ENCODE measurements around the gene HSPH1.

DNA sequence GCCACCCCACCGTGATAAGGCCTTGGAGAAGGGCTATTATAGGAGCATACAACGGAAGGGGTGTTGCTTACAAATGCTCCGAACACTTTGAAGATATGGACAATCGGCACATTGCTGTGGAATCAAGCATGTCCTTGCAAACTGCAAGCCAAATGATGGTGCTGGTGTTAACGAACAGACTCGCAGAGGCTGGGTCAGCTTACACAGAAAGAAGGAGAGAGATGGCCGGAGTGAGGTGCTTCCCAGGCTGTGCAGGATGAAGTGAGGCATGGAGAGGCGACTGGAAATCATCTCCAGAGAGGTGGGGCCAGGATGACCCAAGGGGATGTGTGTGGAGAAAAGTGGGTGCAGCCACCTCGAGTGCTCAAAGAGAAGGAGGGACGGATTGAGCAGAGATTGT, 42.2 kb downstream of the HSPH1 start:
- no peak for TF ChIP-seq CTCF (IDR thresholded peaks at IDR 0.05; ENCODE audit: control extremely low read depth in 1 of 3, insufficient read depth in 1 of 3, low read depth in 1 of 3, low read length in 3 of 3)
- no peak for TF ChIP-seq CEBPB (IDR thresholded peaks at IDR 0.05; ENCODE audit: low read depth, low read length)
- no peak for TF ChIP-seq EZH2 (IDR thresholded peaks at IDR 0.05; ENCODE audit: low read depth, low read length, severe bottlenecking)
- no peak for TF ChIP-seq TAF1 (IDR thresholded peaks at IDR 0.05; ENCODE audit: low read depth, low read length)

Measured in H1 (cell line).